OCI-LY1 (cell line): ENCODE data around the gene SYT7.

Source experiments
- CTCF ChIP-seq: fragments of 200-600 bp; sonication (generic), shearing (Covaris generic); IDR thresholded peaks from 2 replicates; pipeline ENCODE4 v1.5.1; 2017; ENCODE audit warnings: mild to moderate bottlenecking, antibody characterized with exemption, low read length, moderate library complexity, mixed read lengths
- EZH2 ChIP-seq: fragments of 200-600 bp; sonication (generic), shearing (Covaris generic); IDR thresholded peaks from 2 replicates; pipeline ENCODE4 v1.8.0; 2017; ENCODE audit warnings: borderline replicate concordance, mixed run types, mild to moderate bottlenecking, antibody characterized with exemption, low read length, moderate library complexity, mixed read lengths

- TF ChIP-seq CTCF = no peak
- TF ChIP-seq EZH2 = no peak
These were observed 24.9 kb downstream of the SYT7 start for GRCh38 chr11:61555978-61556377.
